HG03066 (cell line): Measurements from ENCODE around the gene MFAP4.

Experiments
- ATAC-seq: cut with Tn5 transposase; IDR thresholded peaks from one replicate; pipeline ENCODE4 v1.9.1; 2021; ENCODE audit warnings: low read depth; ENCODE audit not compliant: unreplicated experiment

The MFAP4 gene

DNA sequence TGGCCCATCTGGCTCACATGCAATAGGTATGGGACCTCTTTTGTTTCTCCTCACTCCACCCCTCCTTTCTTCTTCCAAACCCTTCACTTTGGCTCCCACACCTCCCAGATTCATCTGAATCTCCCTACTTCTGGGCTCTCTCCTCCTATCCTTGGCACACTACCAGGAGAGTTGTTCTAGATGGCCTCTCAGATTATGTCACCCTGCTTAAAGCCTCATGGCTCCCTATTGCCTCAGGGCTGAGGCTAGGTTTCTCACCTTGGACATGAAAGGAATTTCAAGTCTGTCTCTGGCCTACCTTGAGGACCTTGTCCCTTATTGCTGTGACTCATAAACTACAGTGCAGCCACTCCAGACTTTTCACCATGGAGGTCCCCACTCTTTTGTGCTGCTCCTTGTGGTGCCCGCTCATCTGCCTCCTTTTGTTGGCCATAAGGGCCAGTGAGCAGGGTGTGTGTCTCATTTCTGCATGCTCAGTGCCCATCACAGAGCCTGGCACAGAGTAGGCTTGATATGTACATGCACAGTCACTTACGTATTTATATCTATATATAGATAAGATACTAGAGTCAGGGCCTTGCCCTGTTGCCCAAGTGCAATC, 1.0 kb upstream of the MFAP4 start:
- ATAC-seq = no peak

DNA sequence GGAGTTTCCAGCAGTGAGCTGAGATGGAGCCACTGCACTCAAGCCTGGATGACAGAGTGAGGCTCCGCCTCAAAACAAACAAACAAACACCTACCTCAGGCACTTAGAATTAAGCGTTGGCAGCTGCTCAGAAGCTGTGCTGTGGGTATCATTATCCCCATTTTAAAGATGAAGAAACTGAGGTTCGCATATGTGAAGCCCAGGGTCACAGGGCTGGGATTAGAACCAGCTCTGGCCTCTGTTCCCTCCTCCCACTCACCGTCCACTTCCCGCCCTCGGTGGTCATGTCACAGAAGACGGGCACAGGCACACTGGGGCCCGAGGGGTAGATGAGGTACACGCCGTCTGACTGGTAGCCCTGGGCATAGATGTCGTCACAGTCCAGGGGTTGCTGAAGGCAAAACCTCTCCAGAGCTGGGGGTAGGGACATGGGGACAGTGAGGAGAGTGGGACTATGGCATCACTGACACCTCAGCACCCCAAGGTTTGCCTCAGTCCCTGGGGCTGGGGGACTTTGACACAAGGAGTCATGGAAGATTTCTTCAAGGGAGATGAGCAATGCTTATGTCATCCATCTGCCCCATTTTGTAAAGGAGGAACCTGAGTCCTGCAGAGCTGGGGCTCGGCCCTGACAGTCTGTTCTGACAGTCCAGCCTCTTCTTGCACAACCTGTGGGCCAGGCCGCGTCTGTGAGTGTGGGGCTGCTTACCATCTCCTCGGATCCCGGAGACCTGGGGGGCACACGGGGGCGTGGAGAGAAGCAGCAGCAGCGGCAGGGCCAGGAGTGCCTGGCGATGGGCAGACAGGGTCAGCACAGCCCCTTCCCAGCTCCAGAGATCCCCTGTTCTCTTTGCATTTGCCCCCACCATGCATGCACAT, 700 bp downstream of the MFAP4 start:
- no peak for ATAC-seq

DNA sequence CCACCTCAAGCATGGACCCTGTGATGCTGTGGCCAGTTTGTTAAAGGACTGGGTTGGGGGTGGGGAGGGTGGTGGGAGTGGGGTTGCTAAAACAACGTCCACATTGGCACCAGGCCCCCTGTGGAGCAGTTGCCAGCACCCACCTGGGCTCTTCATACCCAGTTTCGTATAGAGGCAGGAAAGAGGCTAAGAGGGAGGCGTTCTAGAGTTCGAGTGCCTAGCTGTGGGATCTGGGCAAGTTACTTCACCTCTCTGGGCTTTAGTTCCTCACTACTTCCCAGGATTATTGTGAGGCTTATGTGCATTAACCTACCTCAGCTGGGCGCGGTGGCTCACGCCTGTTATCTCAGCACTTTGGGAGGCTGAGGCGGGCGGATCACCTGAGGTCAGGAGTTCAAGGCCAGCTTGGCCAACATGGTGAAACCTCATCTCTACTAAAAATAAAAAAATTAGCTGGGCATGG, 1.4 kb downstream of the MFAP4 start:
- ATAC-seq = no peak

GRCh38 chr17:19384723-19385391, 2.1 kb downstream of the MFAP4 start:
- ATAC-seq = no peak

- no peak for ATAC-seq
Measured at GRCh38 chr17:19383681-19384470, 3.1 kb downstream of the MFAP4 start.

GRCh38 chr17:19382531-19383444, 4.2 kb downstream of the MFAP4 start:
- ATAC-seq = no peak

DNA sequence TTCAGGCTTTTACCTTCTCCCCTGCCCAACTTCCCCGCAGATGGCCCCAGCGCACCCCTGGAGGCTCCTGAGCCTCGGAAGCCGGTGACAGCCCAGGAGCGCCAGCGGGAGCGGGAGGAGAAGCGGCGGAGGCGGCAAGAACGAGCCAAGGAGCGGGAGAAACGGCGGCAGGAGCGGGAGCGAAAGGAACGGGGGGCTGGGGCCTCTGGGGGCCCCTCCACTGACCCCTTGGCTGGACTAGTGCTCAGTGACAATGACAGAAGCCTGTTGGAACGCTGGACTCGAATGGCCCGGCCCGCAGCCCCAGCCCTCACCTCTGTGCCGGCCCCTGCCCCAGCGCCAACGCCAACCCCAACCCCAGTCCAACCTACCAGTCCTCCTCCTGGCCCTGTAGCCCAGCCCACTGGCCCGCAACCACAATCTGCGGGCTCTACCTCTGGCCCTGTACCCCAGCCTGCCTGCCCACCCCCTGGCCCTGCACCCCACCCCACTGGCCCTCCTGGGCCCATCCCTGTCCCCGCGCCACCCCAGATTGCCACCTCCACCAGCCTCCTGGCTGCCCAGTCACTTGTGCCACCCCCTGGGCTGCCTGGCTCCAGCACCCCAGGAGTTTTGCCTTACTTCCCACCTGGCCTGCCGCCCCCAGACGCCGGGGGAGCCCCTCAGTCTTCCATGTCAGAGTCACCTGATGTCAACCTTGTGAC, 5.1 kb downstream of the MFAP4 start:
- ATAC-seq = no peak

DNA sequence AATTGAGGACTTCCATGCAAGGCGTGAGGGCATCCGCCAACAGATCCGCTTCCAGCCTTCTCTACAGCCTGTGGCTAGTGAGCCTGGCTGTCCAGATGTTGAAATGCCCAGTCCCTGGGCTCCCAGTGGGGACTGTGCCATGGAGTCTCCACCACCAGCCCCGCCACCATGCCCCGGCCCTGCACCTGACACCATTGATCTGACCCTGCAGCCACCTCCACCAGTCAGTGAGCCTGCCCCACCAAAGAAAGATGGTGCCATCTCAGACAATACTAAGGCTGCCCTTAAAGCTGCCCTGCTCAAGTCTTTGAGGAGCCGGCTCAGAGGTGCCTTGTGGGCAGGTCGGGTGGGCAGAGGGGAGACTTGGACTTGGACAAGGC, 5.6 kb downstream of the MFAP4 start:
- no peak for ATAC-seq

- ATAC-seq = no peak
Measured at GRCh38 chr17:19380481-19381301, 6.3 kb downstream of the MFAP4 start.

DNA sequence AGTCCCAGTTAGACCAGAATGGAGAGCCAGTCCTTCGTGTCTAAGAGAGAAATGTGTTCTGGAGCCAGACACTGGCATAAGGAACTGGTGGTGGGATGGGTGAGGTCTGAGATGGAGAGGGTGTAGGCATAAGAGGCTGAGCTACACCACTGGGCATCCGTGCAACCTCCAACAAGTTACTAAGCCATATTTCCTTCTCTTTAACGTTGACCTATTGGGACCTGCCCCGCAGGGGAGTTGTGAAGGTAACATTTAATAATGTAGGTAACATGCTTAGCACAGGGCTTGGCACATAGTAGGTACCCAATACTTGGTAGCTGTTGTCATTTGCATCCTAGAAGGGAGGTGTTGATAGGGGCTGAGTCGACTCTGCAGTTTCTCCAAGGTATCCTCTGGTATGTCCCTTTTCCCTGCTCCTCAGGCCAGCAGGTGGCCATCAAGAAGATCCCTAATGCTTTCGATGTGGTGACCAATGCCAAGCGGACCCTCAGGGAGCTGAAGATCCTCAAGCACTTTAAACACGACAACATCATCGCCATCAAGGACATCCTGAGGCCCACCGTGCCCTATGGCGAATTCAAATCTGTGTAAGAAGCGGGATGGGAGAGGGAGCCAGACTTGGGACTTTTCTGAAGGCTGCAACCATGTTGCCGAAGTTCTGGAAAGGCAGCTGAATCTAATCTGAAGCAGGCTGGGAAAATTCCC, 7.5 kb downstream of the MFAP4 start:
- no peak for ATAC-seq

GRCh38 chr17:19378416-19379360, 8.3 kb downstream of the MFAP4 start, which contains the start of gene MAPK7:
Gene MAPK7, plus strand, starts transcription at chr17:19378498. Its CDS starts 403 bp downstream, at chr17:19378901.
- peak; percentile 24 for ATAC-seq

- ATAC-seq = peak; percentile 88
Measured at GRCh38 chr17:19377602-19378415, 9.2 kb downstream of the MFAP4 start.

GRCh38 chr17:19376811-19377210, 10.2 kb downstream of the MFAP4 start:
- no peak for ATAC-seq

DNA sequence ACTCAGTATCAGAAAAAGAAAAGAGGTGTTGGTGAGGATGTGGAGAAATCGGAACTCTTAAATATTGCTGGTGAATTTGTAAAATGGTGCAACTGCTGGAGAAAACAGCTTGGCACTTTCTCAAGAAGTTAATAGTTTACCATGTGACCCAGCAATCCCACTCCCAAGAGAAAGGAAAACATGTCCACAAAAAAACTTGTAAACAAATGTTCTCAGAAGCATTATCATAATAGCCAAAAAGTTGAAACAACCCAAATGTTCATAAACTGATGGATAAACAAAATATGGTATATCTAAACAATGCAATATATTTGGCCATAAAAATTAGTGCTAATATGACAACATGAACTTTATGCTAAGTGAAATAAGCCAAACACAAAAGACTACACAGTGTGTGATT, 11.3 kb downstream of the MFAP4 start:
- ATAC-seq = no peak

DNA sequence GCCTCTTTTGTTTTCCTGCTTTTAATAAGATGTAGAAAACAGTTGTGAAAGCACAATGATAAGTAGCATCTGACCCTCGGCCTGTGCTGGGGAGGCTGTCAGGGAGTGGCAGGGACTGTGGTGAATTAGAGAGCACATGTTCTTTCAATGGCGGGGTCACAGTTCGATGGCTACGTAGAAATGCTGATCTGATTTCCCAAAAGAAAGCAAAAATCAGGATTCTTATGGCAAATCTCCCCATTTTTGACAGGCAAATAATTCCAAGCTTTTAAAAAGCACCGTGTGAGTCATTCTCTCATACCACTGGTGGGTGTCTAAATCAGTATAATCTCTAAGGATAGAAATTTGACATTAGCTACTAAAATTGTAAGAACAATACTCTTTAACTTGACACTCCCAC, 12.9 kb downstream of the MFAP4 start:
- no peak for ATAC-seq
